Stimulated activated CD4-positive, alpha-beta T cell treated with anti-CD3 and anti-CD28 coated beads, Interleukin-1b, Interleukin-23, amount 100 ng/mL, for 1 hour (primary cell): Measurements from ENCODE around the gene TFAP2E.

ENCODE experiments used
- DNase-seq, 2 donors: peaks; one replicate each; pipeline ENCODE4 v3.0.0-alpha.2; 2020; ENCODE audit warnings: low read depth in 2 of 2

TFAP2E gene

GRCh38 chr1:35644204-35644603 lies 71.1 kb downstream of the TFAP2E start:
- DNase-seq = no peak
